HCT116 (cell line): ENCODE results near the gene JPH3. TPM values are rescaled to one million over a fixed set of nuclear protein-coding genes. Genes with fewer than 3 reads are reported as not detected.

ENCODE experiments used
- ATAC-seq: fragments of 200-7000 bp; cut with Tn5 transposase; 2 replicates; pipeline ENCODE4 v1.9.1; 2020; ENCODE audit warnings: mild to moderate bottlenecking, moderate library complexity
- BruUV-seq: library from RNA; stranded (reverse); fragments of 400-500 nt; replicated peaks from 2 replicates; lab custom pipeline; 2021; lab: Mats Ljungman, UMichigan
- CTCF ChIA-PET: fragments of 300-600 bp; sonication (Branson Sonifier 250); formaldehyde crosslinking; loops from one replicate; lab custom pipeline; 2021; ENCODE audit warnings: antibody characterized with exemption; lab: Charles Lee
- POLR2A ChIA-PET: fragments of 300-600, 350-600 bp; sonication (Branson Sonifier 250); formaldehyde crosslinking; loops from one replicate; lab custom pipeline; 2021; ENCODE audit warnings: antibody characterized with exemption; lab: Charles Lee
- RAD21 ChIA-PET, 2 experiments: fragments of 300-600 bp; sonication (Branson Sonifier 250); formaldehyde crosslinking; loops; one replicate each; lab custom pipeline; 2023; ENCODE audit warnings: low total read pairs in 2 of 2; ENCODE audit not compliant: uncharacterized antibody in 2 of 2, unreplicated experiment in 2 of 2, low non-redundant PET in 1 of 2; lab: Charles Lee
- DNase-seq: peaks from one replicate; pipeline ENCODE4 v3.0.0-alpha.2; 2010; ENCODE audit warnings: low read depth, low spot score
- H2AFZ ChIP-seq: fragments of 200-600 bp; shearing (Covaris generic), sonication (generic); 2 replicates; pipeline ENCODE4 v1.6.1; 2017; ENCODE audit warnings: low read depth, mixed run types, mixed read lengths, antibody characterized with exemption, low read length; ENCODE audit not compliant: poor library complexity, severe bottlenecking
- H3K27ac ChIP-seq: 2 replicates; pipeline ENCODE4 v1.5.1; 2012; ENCODE audit warnings: low read depth, low read length
- H3K27me3 ChIP-seq: fragments of 200-600 bp; sonication (generic); 2 replicates; pipeline ENCODE4 v1.6.1; 2016; ENCODE audit warnings: mixed run types, low read length, mixed read lengths; ENCODE audit not compliant: insufficient read depth
- H3K36me3 ChIP-seq, 2 experiments: fragments of 200-500 bp in 1 of 2; fragments of 200-600 bp in 1 of 2; sonication (Bioruptor generic) in 1 of 2; sonication (generic) in 1 of 2; 2 replicates each; pipeline versions ENCODE4 v1.5.1 to v1.6.1; 2014 to 2016; ENCODE audit warnings: low read length in 2 of 2, inconsistent platforms in 1 of 2, mixed read lengths in 1 of 2, mixed run types in 1 of 2; ENCODE audit not compliant: insufficient read depth in 2 of 2, control insufficient read depth in 1 of 2
- H3K4me1 ChIP-seq, 2 experiments: fragments of 200-600 bp in 1 of 2; sonication (generic) in 1 of 2; 2 replicates each; pipeline versions ENCODE4 v1.5.1 to v1.6.1; 2012 to 2017; ENCODE audit warnings: low read length in 2 of 2, inconsistent platforms in 1 of 2, mild to moderate bottlenecking in 1 of 2, mixed read lengths in 1 of 2, mixed run types in 1 of 2, moderate library complexity in 1 of 2; ENCODE audit not compliant: insufficient read depth in 2 of 2, control insufficient read depth in 1 of 2
- H3K4me2 ChIP-seq: fragments of 200-600 bp; sonication (generic); 2 replicates; pipeline ENCODE4 v1.6.1; 2017; ENCODE audit warnings: mixed run types, low read length, mixed read lengths
- H3K4me3 ChIP-seq, 2 experiments: fragments of 200-600 bp in 1 of 2; sonication (generic) in 1 of 2; replicated peaks in 1 of 2; 2 replicates each; pipeline ENCODE4 v1.5.1; 2011 to 2016; ENCODE audit warnings: low read length in 2 of 2, control low read depth in 1 of 2, low read depth in 1 of 2, mild to moderate bottlenecking in 1 of 2, mixed read lengths in 1 of 2, mixed run types in 1 of 2
- H3K79me2 ChIP-seq: fragments of 200-600 bp; sonication (generic); 2 replicates; pipeline ENCODE4 v1.6.1; 2017; ENCODE audit warnings: mild to moderate bottlenecking, mixed run types, low read length, moderate library complexity, mixed read lengths; ENCODE audit not compliant: insufficient read depth
- H3K9ac ChIP-seq: fragments of 200-600 bp; sonication (generic); 2 replicates; pipeline ENCODE4 v1.6.1; 2016; ENCODE audit warnings: low read length, mixed read lengths
- H3K9me2 ChIP-seq: fragments of 200-600 bp; sonication (generic), shearing (Covaris generic); 2 replicates; pipeline ENCODE4 v1.6.1; 2017; ENCODE audit warnings: mixed run types, mild to moderate bottlenecking, moderate library complexity; ENCODE audit not compliant: insufficient read depth
- H3K9me3 ChIP-seq, 2 experiments: fragments of 200-500 bp in 1 of 2; fragments of 200-600 bp in 1 of 2; sonication (Bioruptor generic) in 1 of 2; sonication (generic) in 1 of 2; 2 replicates each; pipeline ENCODE4 v1.6.1; 2014 to 2017; ENCODE audit warnings: low read length in 2 of 2, mixed read lengths in 2 of 2, inconsistent platforms in 1 of 2, low read depth in 1 of 2, mild to moderate bottlenecking in 1 of 2, mixed run types in 1 of 2, moderate library complexity in 1 of 2; ENCODE audit not compliant: control insufficient read depth in 1 of 2, insufficient read depth in 1 of 2
- H4K20me1 ChIP-seq: fragments of 200-600 bp; sonication (generic), shearing (Covaris generic); 2 replicates; pipeline ENCODE4 v1.6.1; 2017; ENCODE audit warnings: mixed run types, mild to moderate bottlenecking, moderate library complexity; ENCODE audit not compliant: insufficient read depth
- CEBPB ChIP-seq: IDR thresholded peaks from 2 replicates; pipeline ENCODE4 v1.6.1; 2012; ENCODE audit warnings: low read depth
- CTCF ChIP-seq, 3 experiments: fragments of 200-600 bp in 1 of 3; sonication (generic) in 1 of 3; IDR thresholded peaks in 2 of 3; conservative IDR thresholded peaks in 1 of 3; 2 replicates each; pipeline ENCODE4 v1.5.1; 2012 to 2017; ENCODE audit warnings: low read depth in 2 of 3, low read length in 2 of 3, antibody characterized with exemption in 1 of 3, borderline replicate concordance in 1 of 3, control low read depth in 1 of 3, mild to moderate bottlenecking in 1 of 3, mixed read lengths in 1 of 3, mixed run types in 1 of 3, moderate library complexity in 1 of 3; ENCODE audit not compliant: insufficient read depth in 1 of 3
- EGR1 ChIP-seq: IDR thresholded peaks from 2 replicates; pipeline ENCODE4 v1.6.1; 2012; ENCODE audit warnings: low read depth
- ELF1 ChIP-seq: IDR thresholded peaks from 2 replicates; pipeline ENCODE4 v1.6.1; 2012; ENCODE audit warnings: low read depth, borderline replicate concordance
- EZH2phosphoT487 ChIP-seq: fragments of 200-600 bp; IDR thresholded peaks from 2 replicates; pipeline ENCODE4 v1.6.1; 2018; ENCODE audit warnings: antibody characterized with exemption, borderline replicate concordance
- JUND ChIP-seq: IDR thresholded peaks from 2 replicates; pipeline ENCODE4 v1.6.1; 2012
- MAX ChIP-seq: IDR thresholded peaks from 2 replicates; pipeline ENCODE4 v1.6.1; 2012
- POLR2A ChIP-seq: IDR thresholded peaks from 2 replicates; pipeline ENCODE4 v1.7.0; 2011; ENCODE audit warnings: borderline replicate concordance; ENCODE audit not compliant: insufficient read depth, insufficient read length; ENCODE audit errors: extremely low read depth
- REST ChIP-seq: IDR thresholded peaks from 2 replicates; pipeline ENCODE4 v1.6.1; 2012; ENCODE audit warnings: low read depth
- SRF ChIP-seq: IDR thresholded peaks from 2 replicates; pipeline ENCODE4 v1.6.1; 2012; ENCODE audit warnings: low read depth
- TCF7L2 ChIP-seq: IDR thresholded peaks from 2 replicates; pipeline ENCODE4 v1.7.0; 2011; ENCODE audit warnings: borderline replicate concordance, inconsistent platforms; ENCODE audit not compliant: insufficient read depth, insufficient read length; ENCODE audit errors: extremely low read depth
- YY1 ChIP-seq: IDR thresholded peaks from 2 replicates; pipeline ENCODE4 v1.6.1; 2011; ENCODE audit warnings: low read length, low read depth, moderate library complexity, mild to moderate bottlenecking; ENCODE audit not compliant: insufficient replicate concordance; ENCODE audit errors: extremely low read depth
- ZBTB33 ChIP-seq: IDR thresholded peaks from 2 replicates; pipeline ENCODE4 v1.6.1; 2011; ENCODE audit warnings: mild to moderate bottlenecking, low read length, moderate library complexity; ENCODE audit not compliant: insufficient replicate concordance; ENCODE audit errors: extremely low read depth
- ZFX ChIP-seq: fragments of 450-650 bp; IDR thresholded peaks from 2 replicates; pipeline ENCODE4 v1.6.1; 2017
- intact Hi-C: fragments of 100-400 bp; cut with micrococcal nuclease; formaldehyde crosslinking; loops from 2 replicates; pipeline ENCODE4 v1.10.0; 2022
- total RNA-seq: library from RNA; stranded (reverse); gene quantifications from one replicate; pipeline ENCODE4 v1.2.1, GENCODE V29; 2021; ENCODE audit not compliant: unreplicated experiment

The JPH3 gene
- total RNA-seq, 1 experiment from 2014 or later, result 0.10 TPM

- Histone ChIP-seq H3K79me2 (no peaks in the 10 kb centered on the region), H3K27me3 (peaks cover 10% of the 10 kb centered on the region; the same call in 1 of the 2 replicates), H3K4me3 (no peak overlapping the region), H2AFZ (no peak overlapping the region), H4K20me1 (no peaks in the 10 kb centered on the region), H3K36me3 (no peaks in the 10 kb centered on the region), H3K9me3 (no peaks in the 10 kb centered on the region), H3K4me2 (no peak overlapping the region), H3K9ac (no peak overlapping the region), H3K27ac (no peak overlapping the region), H3K9me2 (no peaks in the 10 kb centered on the region), H3K4me1 (peaks cover 0 to 4% of the 10 kb centered on the region in 2 experiments; a peak in 1 of 4 replicates)
- RAD21 ChIA-PET, result no interaction called here
- POLR2A ChIA-PET, result no interaction called here
- ATAC-seq (no peak; the same call in 1 of the 2 replicates), DNase-seq (no peak)
- no peak for TF ChIP-seq ZBTB33
- peak; percentile 84 for TF ChIP-seq REST
- no peak for TF ChIP-seq SRF
- no peak for TF ChIP-seq ELF1
- TF ChIP-seq JUND, result no peak
- TF ChIP-seq TCF7L2, result no peak
- TF ChIP-seq POLR2A, result no peak
- TF ChIP-seq CTCF (IDR thresholded peaks at IDR 0.05 in 2 of 3, conservative IDR thresholded peaks at IDR 0.05 in 1 of 3; ENCODE audit: borderline replicate concordance in 1 of 3, insufficient read depth in 1 of 3, low read depth in 2 of 3, low read length in 2 of 3), result 0 out of 6 replicates have a peak, but pooled peaks of 1 of the 3 experiments have one; percentile 13
- no peak for TF ChIP-seq EZH2phosphoT487
- TF ChIP-seq YY1, result no peak
- TF ChIP-seq CEBPB, result no peak
- no peak for TF ChIP-seq ZFX
- TF ChIP-seq EGR1, result no peak
- TF ChIP-seq MAX, result no peak
- BruUV-seq, result no TSS peak
- CTCF ChIA-PET, result no interaction called here
- intact Hi-C loops, result no loop called here
These were observed 59.3 kb downstream of the JPH3 start for GRCh38 chr16:87661561-87661960.
